ENCODE measurements around the gene SCML1. TPM values are rescaled to one million over a fixed set of nuclear protein-coding genes. Genes with fewer than 3 reads are reported as not detected.

SCML1 gene
- total and polyA plus RNA-seq, 2 of the 8 experiments (the other 6 are each of a cell fraction or from before 2014, with no cell fraction given), result 2.2 to 2.5 TPM

GRCh38 chrX:17759990-17760389 is 22.7 kb downstream of the SCML1 start (continued):
- TF ChIP-seq RAD21 (IDR thresholded peaks at IDR 0.05 in 1 of 2, conservative IDR thresholded peaks at IDR 0.05 in 1 of 2; ENCODE audit: low read depth in 2 of 2, low read length in 2 of 2) (no peak), TAF7 (optimal IDR thresholded peaks at IDR 0.05; ENCODE audit: borderline replicate concordance, low read depth, low read length) (no peak), CHD7 (IDR thresholded peaks at IDR 0.05; ENCODE audit: insufficient replicate concordance, low read length) (no peak)
